Skeletal muscle tissue (tissue), 4 donors: ENCODE measurements around the gene KLK13. TPM values are rescaled to one million over a fixed set of nuclear protein-coding genes. Genes with fewer than 3 reads are reported as not detected.

Source experiments
- H3K27ac ChIP-seq: one replicate; pipeline ENCODE4 v1.7.0; 2013; ENCODE audit warnings: mild to moderate bottlenecking, low read depth, low read length, inconsistent platforms
- H3K27me3 ChIP-seq, 3 donors: one replicate each; pipeline ENCODE4 v1.7.0; 2013; ENCODE audit warnings: low read length in 3 of 3; ENCODE audit not compliant: control insufficient read depth in 3 of 3, insufficient read depth in 3 of 3
- H3K36me3 ChIP-seq, 3 donors: one replicate each; pipeline ENCODE4 v1.7.0; 2013; ENCODE audit warnings: low read length in 3 of 3; ENCODE audit not compliant: control insufficient read depth in 3 of 3, insufficient read depth in 3 of 3
- H3K4me1 ChIP-seq, 3 donors: one replicate each; pipeline ENCODE4 v1.7.0; 2013; ENCODE audit warnings: low read length in 3 of 3, mild to moderate bottlenecking in 3 of 3; ENCODE audit not compliant: control insufficient read depth in 3 of 3, insufficient read depth in 3 of 3
- H3K4me3 ChIP-seq, 3 donors: one replicate each; pipeline ENCODE4 v1.7.0; 2013; ENCODE audit warnings: low read length in 3 of 3
- H3K9ac ChIP-seq, 3 donors: one replicate each; pipeline ENCODE4 v1.7.0; 2013; ENCODE audit warnings: low read length in 3 of 3, mild to moderate bottlenecking in 3 of 3, moderate library complexity in 2 of 3, low read depth in 1 of 3
- H3K9me3 ChIP-seq, 3 donors: one replicate each; pipeline ENCODE4 v1.7.0; 2013; ENCODE audit warnings: low read length in 3 of 3; ENCODE audit not compliant: control insufficient read depth in 3 of 3
- total RNA-seq: library from RNA; depleted of rRNA; stranded (reverse); fragments of >200 nt; gene quantifications from one replicate; pipeline ENCODE4 v1.2.3, GENCODE V29; 2014
- donor health status: Osteomylitis.

Gene KLK13
- total RNA-seq, 1 donor from 2014 or later, result not detected

DNA sequence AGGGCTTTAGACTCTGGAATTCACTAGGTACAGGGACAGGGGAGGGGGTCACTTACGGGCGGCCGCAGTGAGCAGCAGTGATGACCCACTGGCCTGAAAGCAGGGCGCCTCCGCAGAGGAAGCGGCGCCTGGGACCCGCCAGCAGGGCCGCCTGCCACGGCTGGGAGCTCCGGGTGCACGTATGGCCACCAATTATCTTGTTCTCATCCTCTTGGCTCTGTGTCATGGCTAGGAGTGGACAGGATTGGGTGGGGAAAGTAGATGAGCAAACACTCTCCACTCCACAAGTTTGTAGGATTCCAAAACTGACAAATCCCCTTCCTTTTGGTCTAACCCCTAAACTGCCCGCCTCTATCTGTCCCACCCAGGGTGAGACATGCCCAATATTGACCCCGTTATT is 16.6 kb upstream of the KLK13 start:
- Histone ChIP-seq H3K9me3 (no peaks in the 10 kb centered on the region), H3K4me1 (no peaks in the 10 kb centered on the region), H3K36me3 (no peaks in the 10 kb centered on the region), H3K4me3 (no peak overlapping the region), H3K27ac (no peak overlapping the region), H3K9ac (no peak overlapping the region), H3K27me3 (peaks cover 0 to 15% (median 5%) of the 10 kb centered on the region in 3 donors)

DNA sequence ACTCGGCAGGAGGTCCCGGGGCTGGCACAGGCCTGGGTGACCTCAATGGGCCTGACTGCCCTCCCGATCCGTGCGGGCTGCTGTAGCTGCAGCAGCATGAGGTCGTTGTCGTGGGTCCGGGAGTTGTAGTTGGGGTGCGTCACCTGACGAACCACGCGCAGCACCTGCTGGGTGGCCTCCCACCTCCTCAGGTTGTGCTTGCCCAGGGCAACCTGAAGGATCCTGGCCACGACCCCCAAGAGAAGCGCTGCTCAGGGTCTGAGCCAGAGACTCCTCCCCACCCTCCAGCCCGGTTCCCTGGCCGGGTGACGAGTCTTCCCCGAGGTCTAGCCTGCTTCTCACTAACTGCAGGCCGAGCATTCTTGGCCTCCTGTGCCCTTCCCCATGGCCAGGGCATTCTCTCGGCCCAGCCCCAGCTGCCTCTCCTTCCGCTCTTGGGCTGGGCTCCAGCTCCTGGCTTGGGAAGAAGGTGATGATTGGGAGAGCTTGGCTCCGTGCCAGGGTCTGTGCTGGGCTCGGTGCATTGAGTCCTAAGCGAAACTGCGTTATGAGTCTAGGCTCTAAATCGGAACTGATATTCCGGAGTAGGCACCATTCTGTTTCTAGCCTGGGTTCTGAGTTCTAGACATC is 14.7 kb upstream of the KLK13 start:
- Histone ChIP-seq H3K27me3 (peaks cover 0 to 19% (median 5%) of the 10 kb centered on the region in 3 donors), H3K36me3 (no peaks in the 10 kb centered on the region), H3K4me3 (no peak overlapping the region), H3K4me1 (no peaks in the 10 kb centered on the region), H3K9ac (no peak overlapping the region), H3K27ac (no peak overlapping the region), H3K9me3 (peaks cover 0 to 2% (median 0%) of the 10 kb centered on the region in 3 donors)

DNA sequence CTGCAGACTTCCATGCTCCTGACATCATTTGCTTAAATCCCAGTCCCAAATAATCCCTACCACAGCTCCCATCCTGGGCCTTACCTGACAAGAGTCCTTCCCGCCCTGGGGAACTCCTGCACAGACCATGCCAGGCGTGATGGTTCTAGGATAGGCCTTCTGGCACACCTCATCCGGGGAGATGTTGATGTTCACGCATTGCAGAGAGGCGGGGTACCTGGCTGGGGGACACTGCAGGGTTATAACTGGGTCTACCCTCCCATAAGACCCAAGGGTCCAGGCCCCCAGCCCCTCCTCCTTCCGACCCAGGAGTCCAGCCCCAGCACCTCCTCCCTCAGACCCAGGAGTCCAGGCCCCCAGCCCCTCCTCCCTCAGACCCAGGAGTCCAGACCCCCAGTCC is 13.8 kb upstream of the KLK13 start:
- Histone ChIP-seq H3K4me1 (no peaks in the 10 kb centered on the region), H3K27ac (no peak overlapping the region), H3K4me3 (no peak overlapping the region), H3K9me3 (peaks cover 0 to 2% (median 0%) of the 10 kb centered on the region in 3 donors), H3K27me3 (peaks cover 0 to 16% (median 5%) of the 10 kb centered on the region in 3 donors), H3K36me3 (no peaks in the 10 kb centered on the region), H3K9ac (no peak overlapping the region)

DNA sequence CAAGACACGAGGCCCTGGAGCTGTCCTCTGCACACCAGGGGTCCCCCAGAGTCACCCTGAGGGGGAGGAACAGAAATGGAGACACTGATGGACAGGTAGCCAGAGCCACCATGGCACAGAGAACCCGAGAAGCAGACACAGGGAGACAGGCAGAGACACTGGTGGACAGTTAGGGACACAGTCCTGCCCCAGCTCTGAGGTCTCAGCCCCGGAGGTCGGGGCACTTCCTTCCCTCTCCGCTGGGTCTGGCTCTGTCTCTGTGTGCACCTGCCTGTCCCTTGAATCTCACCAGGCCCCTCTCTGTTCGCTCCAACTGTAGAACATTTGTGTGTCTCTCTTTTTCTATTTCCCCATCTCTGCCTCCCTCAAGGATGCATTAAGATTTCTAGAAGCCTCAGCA is 13.2 kb upstream of the KLK13 start:
- no peak overlapping the region for H3K4me3 ChIP-seq
- H3K27me3 ChIP-seq, result peaks cover 0 to 15% (median 5%) of the 10 kb centered on the region in 3 donors
- H3K9ac ChIP-seq, result no peak overlapping the region
- no peaks in the 10 kb centered on the region for H3K4me1 ChIP-seq
- no peak overlapping the region for H3K27ac ChIP-seq
- no peaks in the 10 kb centered on the region for H3K36me3 ChIP-seq
- H3K9me3 ChIP-seq, result peaks cover 0 to 3% (median 2%) of the 10 kb centered on the region in 3 donors

DNA sequence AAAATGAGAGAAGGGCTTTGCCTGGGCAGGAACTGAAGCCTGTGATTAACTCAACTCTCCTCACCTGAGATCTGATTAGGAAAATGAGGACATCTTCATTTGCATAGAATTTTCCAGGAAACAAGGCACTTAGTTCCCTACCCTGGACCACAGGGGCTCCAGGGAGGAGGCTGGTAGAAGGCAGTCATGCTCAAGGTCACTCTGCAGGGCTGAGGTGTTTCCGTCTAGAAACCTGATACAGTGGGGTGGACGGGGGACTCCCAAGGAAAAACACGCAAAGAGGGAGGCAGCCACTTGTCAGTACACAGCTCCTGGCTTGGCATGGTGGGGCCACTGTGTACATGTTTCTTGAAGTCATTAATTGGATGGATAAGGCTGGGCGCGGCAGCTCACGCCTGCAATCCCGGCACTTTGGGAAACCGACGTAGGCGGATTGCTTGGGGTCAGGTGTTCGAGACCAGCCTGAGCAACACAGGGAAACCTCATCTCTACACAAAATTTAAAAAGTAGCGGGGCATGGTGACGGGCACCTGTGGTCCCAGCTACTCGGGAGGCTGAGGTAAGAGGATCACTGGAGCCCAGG is 11.8 kb upstream of the KLK13 start:
- Histone ChIP-seq H3K4me3 (no peak overlapping the region), H3K27me3 (peaks cover 0 to 8% (median 5%) of the 10 kb centered on the region in 3 donors), H3K4me1 (no peaks in the 10 kb centered on the region), H3K36me3 (no peaks in the 10 kb centered on the region), H3K9ac (no peak overlapping the region), H3K9me3 (peaks cover 0 to 3% (median 2%) of the 10 kb centered on the region in 3 donors), H3K27ac (no peak overlapping the region)

DNA sequence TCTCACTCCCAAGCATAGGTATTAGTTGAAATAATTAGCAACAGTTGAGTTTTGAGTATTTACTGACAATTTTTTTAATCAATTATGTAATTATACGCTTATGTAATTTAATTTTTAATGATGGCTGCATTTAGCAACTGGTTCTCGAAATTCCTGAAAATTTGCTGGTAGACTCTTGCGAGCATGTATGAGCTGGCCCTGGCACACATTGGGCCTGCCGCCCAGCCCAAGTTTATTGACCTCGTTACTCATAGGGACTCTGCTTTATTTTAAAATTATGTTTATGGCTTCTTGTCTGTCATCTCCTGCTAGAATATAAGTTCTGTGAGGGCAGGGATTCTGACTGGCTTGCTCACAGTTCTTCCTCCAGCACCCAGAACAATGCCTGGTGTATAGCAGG is 11.1 kb upstream of the KLK13 start:
- H3K36me3 ChIP-seq, result no peaks in the 10 kb centered on the region
- H3K9ac ChIP-seq, result no peak overlapping the region
- no peak overlapping the region for H3K27ac ChIP-seq
- H3K4me3 ChIP-seq, result no peak overlapping the region
- H3K27me3 ChIP-seq, result peaks cover 0 to 8% (median 5%) of the 10 kb centered on the region in 3 donors
- no peaks in the 10 kb centered on the region for H3K4me1 ChIP-seq
- H3K9me3 ChIP-seq, result peaks cover 0 to 3% (median 2%) of the 10 kb centered on the region in 3 donors

DNA sequence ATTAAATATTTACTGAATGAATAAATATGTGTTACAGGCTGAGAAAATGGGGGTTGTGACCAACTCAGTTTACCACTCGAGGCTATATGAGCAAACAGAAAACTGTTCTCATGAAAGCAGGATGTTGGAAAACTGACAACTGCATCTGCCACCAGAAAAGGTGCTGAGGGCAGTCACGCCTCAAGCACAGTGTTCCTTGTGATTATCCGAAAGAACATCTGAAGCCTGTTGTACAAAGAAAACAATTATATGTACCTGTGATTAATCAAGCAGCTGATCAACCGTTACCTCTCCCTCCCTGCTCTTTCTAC is 6.2 kb upstream of the KLK13 start:
- peaks cover 0 to 2% (median 0%) of the 10 kb centered on the region in 3 donors for H3K4me1 ChIP-seq
- no peak overlapping the region for H3K9ac ChIP-seq
- no peak overlapping the region for H3K4me3 ChIP-seq
- peaks cover 0 to 3% (median 2%) of the 10 kb centered on the region in 3 donors for H3K9me3 ChIP-seq
- H3K27ac ChIP-seq, result no peak overlapping the region
- H3K27me3 ChIP-seq, result peaks cover 0 to 5% (median under 1%) of the 10 kb centered on the region in 3 donors
- no peaks in the 10 kb centered on the region for H3K36me3 ChIP-seq

DNA sequence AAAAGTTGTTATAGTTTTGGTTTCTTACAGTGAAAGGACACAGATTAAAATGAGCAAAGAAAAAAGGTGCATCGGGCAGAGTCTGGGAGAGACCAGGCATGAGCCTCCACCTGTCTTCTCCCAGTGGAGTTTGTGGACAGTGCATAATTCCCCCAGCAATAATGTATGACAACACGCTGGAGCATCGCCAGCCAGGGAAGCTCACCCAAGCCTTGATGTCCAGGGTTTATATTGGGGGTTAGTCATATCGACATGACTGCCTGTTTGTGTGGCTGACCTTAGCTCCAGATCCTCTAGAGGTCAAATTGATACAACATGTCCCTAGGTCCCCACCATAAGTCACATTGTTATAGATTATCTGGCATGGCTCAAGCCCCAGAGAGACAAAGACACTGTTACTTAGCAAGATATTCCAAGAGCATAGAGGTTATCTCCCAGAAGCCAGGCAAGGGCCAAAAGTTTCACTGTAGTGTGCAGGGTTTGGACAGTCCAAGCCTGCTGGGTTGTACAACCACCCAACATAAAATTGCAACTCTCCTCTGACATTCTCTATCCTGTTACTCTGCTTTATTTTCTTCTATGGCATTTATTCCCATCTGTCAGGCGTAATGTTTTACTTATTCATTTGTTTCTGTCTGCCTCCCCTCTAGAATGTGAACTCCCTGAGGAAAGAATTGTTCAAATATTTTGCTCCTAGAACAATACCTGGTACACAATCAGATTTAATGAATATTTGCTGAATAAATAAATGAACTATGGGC is 5.6 kb upstream of the KLK13 start:
- Histone ChIP-seq H3K9ac (no peak overlapping the region), H3K36me3 (no peaks in the 10 kb centered on the region), H3K4me1 (peaks cover 0 to 2% (median 0%) of the 10 kb centered on the region in 3 donors), H3K4me3 (no peak overlapping the region), H3K27me3 (peaks cover 0 to 6% (median 5%) of the 10 kb centered on the region in 3 donors), H3K27ac (no peak overlapping the region), H3K9me3 (peaks cover 0 to 3% (median 2%) of the 10 kb centered on the region in 3 donors)

DNA sequence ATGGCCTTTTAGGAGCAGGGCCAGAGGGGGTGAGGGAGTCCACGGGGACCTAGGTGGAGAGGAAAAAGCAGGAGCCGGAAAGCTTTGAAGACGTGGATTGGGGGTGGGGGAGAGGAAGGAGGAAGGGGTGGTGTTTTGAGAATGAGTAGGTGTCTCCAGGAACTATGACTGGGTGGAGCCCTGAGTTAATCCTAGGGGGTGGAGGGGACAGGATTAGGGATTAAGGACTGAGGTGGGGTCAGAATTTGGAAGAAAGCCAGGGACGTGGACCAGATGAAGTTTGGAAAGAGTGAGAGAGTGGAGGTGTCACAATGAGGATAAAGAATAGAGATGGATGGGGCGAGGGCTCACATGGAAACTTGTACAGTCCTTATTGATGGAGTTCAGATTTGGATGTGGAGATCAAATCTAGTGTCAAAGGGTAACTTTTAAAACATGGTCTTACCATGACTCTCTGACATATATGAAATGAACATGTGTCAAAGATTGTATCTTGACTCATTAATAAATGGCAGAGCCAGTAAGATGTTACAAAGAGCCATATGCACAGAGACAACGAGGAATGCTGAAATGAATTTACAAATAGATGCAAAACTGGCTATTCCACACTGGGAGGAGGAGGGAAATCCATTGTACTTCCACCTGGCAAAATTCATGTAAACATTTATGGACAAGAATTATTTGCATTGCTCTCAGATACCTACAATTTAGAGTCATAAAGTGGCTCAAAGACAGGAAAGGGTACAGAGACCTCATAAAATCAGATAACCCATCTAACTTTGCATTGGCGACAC is 1.7 kb upstream of the KLK13 start:
- peaks cover 0 to 2% (median 0%) of the 10 kb centered on the region in 3 donors for H3K9me3 ChIP-seq
- no peak overlapping the region for H3K27ac ChIP-seq
- H3K36me3 ChIP-seq, result no peaks in the 10 kb centered on the region
- H3K27me3 ChIP-seq, result peaks cover 14 to 25% (median 16%) of the 10 kb centered on the region in 3 donors
- H3K9ac ChIP-seq, result no peak overlapping the region
- no peak overlapping the region for H3K4me3 ChIP-seq
- H3K4me1 ChIP-seq, result peaks cover 0 to 3% (median 2%) of the 10 kb centered on the region in 3 donors
